Skin epidermis (tissue), 12 donors: ENCODE measurements around the gene GALNT7.

ENCODE experiments used
- H3K27ac ChIP-seq, 21 experiments: fragments of 200-600 bp; sonication (generic) in 11 of 21; one replicate each; pipeline ENCODE4 v1.5.0; 2020; ENCODE audit warnings: mild to moderate bottlenecking in 3 of 21, inconsistent platforms in 2 of 21, moderate library complexity in 2 of 21
- H3K4me3 ChIP-seq, 7 experiments: fragments of 200-600 bp; sonication (generic) in 2 of 7; one replicate each; pipeline ENCODE4 v1.5.0; 2020; ENCODE audit warnings: inconsistent platforms in 2 of 7, mild to moderate bottlenecking in 2 of 7, moderate library complexity in 1 of 7

GALNT7 gene

DNA sequence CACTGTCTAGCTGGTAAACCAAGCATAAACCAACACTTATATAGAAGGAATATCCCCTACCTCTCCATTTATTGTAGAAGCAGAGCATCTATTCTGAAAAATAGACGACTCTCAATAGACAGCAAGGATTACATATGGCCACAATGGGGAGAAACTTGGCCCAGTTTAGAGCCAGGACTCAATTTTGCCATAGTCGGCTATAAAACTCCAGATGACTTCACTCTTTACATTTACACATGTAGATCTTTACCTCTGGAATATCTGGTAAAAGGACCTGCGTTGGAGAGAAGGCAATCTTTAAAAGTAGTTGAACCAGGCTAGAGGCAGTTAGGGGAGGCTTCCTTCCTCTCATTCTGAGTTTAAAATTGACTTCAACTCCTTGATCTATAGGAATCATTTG, 88.2 kb downstream of the GALNT7 start:
- H3K27ac ChIP-seq = no peak overlapping the region
- no peak overlapping the region for H3K4me3 ChIP-seq

DNA sequence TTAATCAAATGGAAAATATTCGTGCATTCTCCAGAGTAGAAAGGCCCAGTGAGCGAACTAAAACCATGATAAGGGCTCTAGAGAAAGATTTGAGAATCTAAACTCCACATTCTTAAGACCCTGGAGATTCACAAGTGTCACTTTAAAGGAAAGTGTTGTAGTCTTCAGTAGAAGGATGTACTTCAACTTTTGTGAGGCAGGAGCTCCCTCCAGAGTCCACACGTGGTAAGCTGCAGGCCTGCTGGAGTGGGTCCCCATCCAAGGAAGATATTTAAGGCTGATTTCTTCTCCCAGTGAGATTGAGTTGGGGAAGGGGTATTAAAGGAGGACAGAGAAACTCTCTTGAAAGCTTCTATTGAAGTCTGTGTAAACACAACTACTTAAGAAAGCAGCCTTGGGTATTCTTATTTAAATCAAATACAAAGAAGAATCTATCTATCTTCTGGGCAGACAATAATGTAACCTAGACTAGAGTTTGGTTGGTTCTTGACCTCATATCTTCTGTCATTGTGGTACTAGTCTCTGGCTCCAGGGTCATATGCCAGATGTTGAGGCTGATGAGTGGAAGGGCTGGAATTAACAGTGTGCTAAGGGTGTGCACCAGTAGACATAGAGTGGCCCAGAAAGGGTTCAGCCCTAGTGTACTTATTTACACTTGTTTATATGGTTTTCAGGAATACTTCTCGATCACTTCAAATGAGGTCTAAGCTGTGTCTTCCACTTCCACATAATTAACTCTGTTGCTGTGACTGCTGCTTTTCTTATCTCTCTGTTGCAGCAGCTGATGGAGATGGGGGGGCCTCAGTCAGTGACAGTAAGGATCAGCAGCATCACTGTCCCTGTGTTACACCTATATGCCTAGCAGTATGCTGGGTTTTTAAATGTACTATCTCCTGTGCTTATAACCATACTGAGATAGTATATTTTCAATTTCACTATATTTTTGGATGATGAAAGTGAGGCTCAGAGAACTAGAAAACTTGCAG, 89.4 kb downstream of the GALNT7 start:
- Histone ChIP-seq H3K27ac (no peak overlapping the region), H3K4me3 (no peak overlapping the region)

DNA sequence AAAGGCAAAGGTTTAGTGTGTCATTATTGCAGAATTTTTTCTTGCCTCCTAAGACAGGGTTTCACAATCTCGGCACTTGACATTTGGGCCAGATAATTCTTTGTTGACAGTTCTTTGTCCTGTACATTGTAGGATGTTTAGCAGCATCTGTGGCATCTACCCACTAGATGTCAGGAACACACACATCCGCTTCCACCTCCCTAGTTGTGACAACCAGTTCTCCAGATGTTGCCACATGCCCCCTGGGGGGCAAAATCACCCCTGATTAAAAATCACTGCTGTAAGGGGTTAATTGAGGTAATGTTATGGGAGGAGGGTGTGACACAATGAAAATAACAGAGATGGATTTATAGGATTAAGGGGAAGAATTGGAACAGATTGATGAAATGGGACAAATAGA, 90.3 kb downstream of the GALNT7 start:
- Histone ChIP-seq H3K27ac (no peak overlapping the region), H3K4me3 (no peak overlapping the region)

DNA sequence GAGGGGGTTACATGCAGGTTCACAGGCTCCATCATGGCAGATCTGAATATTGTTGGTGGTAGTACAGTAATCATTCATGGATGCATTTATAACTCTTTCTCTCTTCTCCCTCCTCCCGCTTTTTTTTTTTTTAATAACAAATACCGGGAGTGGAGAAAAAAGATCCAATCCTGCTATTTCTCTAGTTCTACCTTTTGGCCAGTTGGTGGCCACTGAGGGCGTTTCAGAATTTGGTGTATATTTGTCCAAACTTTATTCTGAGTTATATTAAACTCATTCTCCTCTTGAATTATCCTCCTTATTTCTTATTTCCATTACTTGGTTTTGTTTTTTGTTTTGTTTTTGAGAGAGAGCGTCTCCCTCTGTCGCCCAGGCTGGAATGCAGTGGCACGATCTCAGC, 90.7 kb downstream of the GALNT7 start:
- no peak overlapping the region for H3K27ac ChIP-seq
- no peak overlapping the region for H3K4me3 ChIP-seq

DNA sequence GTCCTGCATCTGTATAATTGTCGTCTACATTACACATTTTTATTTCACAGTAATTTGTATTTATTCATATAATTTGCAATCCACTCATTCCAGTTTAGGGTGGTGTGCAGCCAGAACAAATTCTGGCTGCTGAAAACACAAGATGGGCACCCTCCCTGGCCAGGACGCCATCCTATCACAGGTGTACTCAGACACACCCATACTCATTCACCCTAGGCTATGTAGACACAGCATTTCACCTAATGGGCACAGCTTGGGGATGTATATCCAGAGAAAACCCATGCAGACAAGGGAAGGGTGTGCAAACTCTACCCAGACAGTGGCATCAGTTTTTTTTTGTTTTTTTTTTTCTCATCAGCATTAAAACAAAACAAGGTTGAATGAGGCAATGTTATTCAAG, 92.4 kb downstream of the GALNT7 start:
- no peak overlapping the region for H3K4me3 ChIP-seq
- no peak overlapping the region for H3K27ac ChIP-seq

DNA sequence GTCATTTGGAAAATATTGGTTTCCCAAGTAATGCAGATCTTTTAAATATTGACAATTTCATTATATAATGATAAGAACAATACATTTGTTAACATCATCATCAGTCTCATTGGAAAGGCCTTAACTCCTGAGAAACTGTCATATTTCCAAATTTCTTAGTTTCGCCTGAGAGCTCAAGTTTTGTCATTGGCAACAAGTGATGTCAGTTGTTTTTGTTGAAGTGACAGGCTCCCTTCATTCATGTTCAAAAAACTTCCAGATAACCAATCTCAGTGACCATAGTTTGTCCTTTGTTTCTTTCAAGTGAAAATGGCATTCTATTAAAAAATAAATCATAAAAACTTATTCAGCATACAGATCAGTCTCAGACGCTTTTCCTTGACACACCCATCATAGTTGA, 93.8 kb downstream of the GALNT7 start:
- no peak overlapping the region for H3K4me3 ChIP-seq
- H3K27ac ChIP-seq = no peak overlapping the region

DNA sequence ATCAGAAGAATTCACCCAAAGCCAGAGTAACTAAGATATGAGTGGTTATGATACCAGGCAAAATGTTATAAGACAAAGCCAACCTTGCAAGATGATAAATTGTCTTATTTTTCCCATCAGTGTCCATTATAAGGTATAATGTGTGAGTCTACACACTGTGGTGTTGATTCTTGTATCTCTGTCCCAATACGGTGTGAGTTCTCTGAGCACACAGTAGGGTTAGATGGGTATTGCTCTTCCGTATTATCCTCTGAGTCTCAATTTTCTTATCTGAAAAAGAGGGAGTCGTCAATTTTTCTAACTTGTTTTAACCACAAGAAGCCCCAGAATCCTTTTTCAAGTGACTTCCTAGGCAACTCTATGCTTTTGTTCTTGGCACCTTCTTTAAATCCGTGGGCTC, 95.6 kb downstream of the GALNT7 start:
- H3K4me3 ChIP-seq = no peak overlapping the region
- H3K27ac ChIP-seq = no peak overlapping the region

DNA sequence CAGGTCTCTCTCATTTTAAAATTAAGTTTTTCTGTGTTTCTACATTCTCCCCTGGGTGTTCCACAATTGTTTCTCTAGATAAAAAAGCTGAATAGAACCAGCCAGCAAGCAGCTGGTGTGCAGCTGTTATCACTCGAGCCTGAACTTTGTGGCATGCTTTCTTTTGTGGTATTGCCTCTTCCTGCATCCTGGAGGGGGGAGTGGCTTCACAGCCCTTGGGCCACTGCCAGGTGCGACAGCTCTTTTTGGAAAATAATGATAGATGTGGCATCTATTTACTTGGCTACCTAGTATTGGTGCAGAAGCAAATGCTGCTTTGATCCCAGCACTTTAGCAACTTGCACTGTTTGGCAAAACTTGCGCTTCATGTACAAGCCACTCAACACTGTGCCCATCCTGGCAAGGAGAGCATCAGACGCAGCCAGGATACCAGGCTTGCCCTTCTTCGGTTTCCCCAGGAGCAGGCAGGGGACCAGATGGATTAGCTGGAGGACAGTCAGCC, 96.1 kb downstream of the GALNT7 start:
- Histone ChIP-seq H3K4me3 (no peak overlapping the region), H3K27ac (no peak overlapping the region)

DNA sequence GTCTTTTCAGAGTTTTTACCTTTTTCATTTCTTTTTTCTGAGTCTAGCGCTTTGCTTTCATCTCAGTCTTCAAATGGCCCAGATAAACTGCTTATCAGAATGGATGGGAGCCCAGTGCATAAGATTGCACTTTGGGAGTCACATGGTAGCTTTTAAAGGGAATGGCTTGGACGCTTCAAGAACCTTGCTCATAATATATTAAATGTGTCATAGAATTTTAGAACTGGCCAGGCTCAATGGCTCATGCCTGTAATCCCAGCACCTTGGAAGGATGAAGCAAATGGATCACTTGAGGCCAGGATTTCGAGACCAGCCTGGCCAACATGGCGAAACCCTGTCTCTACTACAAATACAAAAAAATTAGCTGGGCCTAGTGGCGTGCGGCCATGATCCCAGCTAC, 97.1 kb downstream of the GALNT7 start:
- Histone ChIP-seq H3K27ac (no peak overlapping the region), H3K4me3 (no peak overlapping the region)

DNA sequence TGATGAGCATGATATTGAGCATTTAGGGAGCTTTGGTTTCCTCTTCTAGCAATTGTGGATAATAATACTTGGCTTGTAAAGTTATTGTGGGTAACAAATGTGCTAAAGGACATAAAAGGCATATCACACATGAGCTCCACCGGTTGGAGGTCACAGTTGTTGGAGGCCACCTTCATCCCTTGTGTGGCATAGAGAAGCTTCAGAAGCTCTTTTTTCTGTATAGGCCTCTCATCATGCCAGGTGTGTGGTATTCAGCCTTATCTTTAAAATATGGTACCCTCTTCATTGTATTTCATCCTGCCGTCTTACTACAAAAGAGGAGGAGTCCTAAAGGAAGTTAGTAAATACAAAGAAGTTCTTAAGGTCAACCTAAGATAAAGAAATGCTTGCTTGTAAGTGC, 99.1 kb downstream of the GALNT7 start:
- no peak overlapping the region for H3K27ac ChIP-seq
- no peak overlapping the region for H3K4me3 ChIP-seq

DNA sequence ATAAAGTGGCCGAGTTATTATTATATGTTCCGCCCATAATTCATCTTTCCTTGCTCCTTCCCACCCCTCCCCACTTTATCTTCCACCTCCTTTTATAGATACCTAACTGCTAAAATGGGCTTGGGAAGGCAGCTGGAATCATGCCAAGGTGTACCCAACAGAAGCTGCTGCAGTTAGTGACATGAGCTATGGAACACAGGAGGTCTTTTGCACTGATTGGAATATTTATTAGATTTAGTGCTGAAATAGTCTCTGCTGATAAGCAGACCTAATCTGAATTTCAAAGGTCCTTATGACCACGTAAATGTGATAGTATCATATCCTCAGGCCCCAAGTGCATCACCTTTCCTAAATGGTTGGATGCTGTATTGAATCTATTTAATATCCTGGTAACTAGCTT, 100.7 kb downstream of the GALNT7 start:
- Histone ChIP-seq H3K4me3 (no peak overlapping the region), H3K27ac (no peak overlapping the region)

DNA sequence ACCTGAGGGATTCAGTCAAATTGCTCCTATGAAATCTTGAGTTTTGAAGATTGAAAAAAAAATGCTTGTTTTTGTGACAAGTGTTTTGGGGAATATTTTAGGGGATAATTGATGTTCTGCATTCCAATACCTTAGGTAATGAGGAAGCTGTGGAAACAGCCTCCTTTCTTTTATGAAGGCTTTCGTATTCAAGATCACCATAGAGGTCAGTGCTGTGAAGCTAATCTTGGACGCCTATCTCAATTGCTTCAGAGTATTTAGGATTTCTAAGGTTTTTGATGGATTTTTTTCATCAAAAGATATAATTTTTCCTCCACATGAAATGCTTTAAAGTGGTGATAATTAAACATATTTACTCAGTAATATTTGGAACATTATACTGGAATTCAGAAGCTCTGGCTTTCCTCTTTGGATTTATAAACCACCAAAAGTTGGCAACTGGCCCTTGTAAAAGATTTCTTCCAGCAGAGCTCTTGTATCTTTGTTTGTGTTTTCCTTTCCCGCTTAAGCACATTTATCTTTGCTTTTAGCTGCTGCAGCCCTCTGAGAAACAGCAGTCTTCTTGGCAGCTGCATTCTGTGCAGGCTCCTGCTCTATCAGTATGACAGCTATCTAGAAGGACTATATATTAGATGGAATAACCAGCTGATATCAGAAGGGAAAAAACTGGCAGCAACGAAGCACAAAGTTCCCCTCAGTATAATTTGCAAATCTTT, 101.9 kb downstream of the GALNT7 start:
- H3K27ac ChIP-seq = no peak overlapping the region

DNA sequence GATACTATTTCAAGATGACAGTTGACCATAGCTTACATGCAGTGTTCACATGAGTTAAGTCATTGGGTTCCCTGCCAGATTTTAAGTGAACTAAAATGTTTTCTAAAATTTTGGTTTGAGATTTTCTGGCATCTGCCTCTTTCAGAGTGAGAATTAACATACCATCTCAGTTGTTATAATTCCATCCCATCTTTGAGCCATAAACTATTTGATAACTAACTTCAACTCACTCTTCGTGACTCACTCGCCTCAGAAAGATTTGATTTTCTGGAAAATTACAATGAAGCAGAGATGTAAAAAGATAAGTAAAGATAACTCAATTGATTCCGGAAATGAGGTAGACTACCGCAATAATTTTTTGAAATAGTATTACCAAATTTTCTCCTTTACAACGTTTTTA, 103.7 kb downstream of the GALNT7 start:
- Histone ChIP-seq H3K4me3 (no peak overlapping the region), H3K27ac (no peak overlapping the region)

More for the DNA sequence above, 101.9 kb downstream of the GALNT7 start:
- H3K4me3 ChIP-seq = no peak overlapping the region

DNA sequence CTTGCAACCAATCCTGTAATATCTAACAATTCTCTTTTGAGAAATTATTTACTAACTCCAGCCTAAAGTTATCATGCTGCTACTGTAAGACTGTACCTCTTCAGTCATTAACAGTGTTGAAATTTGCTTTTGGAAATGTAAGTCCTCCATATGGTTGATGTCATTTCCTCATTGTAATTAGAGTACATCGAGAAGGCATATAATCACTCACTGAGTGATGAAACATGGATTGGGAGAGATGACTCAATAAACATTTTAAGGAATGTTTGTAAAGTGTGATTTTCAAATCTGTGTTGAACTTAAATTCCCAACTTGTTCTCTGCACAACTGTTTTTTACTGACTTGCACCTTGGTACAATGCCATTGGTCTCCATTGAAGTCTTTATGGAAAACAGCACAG, 104.4 kb downstream of the GALNT7 start:
- no peak overlapping the region for H3K4me3 ChIP-seq
- H3K27ac ChIP-seq = no peak overlapping the region

DNA sequence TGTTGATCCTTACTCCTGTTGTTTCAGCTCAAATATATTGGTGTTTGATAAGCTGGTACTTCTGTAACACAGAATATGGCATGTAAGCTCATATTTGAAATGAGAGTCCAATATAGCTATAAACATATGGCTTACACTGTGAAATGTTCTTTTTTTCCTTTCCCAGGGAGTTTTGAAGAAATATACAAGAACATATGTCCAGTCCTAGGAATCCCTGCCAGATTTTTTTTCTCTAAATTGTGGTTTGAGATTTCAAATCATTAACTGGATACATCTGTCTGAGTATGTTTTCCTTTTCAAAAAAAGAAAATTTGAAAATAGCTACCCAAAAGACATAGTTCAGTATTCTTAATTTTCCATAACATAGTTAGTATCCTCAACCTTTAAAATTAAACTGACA, 105.3 kb downstream of the GALNT7 start:
- H3K27ac ChIP-seq = no peak overlapping the region
- H3K4me3 ChIP-seq = no peak overlapping the region

DNA sequence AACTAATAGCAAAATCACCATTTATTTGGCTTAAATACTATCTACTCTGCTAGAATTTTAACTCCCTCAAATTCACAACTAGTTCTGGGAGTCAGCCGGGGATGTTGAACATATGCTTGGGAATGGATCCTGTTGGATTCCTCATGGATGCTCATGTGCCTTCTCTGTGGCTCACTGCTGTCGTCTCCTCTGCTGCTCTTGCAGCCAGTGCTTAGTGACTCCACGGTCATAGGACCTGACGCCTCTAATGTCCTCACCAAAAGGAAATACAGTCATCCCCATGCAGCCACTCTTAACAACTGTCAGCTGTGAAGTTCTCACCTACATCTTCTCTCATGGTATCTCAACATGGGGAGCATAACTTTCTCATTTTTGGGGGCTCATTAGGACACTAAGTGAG, 106.1 kb downstream of the GALNT7 start:
- no peak overlapping the region for H3K4me3 ChIP-seq
- H3K27ac ChIP-seq = no peak overlapping the region

DNA sequence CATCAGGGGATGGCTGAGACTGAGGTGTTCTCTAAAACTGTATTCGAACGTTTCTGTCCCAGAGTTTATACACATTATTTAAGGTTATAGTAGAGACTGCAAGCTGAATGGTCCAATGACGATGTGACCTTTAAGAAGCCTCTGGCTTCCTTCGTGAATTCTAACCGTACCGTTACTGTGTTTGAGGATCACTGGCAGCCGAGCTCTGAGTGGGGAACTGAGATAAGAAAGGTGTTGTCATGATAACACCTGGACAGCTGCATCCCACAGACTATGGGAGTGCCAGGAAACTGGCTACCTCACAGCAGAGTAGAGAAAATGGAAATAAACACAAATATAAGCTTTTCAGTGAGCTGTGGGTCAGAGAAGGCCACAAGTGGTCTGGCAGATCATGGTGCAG, 106.5 kb downstream of the GALNT7 start:
- Histone ChIP-seq H3K27ac (no peak overlapping the region), H3K4me3 (no peak overlapping the region)

DNA sequence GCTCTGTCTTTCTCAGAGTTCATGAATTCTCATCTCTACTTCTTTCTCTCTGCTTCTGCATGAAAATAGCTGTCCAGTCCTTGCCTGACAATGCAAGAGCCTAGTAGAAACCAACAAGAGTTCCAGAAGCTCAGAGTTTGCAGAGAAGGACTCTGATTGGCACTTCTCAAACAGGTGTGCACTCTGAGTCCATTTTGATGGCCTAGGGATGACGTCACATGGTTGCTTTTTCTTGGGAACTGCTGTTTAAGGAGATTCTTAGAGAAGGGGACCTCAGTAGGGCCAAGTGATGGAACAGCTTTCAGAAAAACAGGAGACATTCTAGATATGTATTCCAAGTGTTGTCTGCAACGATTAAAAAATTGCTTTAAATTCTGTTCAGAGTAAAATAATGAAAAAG, 108.7 kb downstream of the GALNT7 start:
- H3K27ac ChIP-seq = no peak overlapping the region

DNA sequence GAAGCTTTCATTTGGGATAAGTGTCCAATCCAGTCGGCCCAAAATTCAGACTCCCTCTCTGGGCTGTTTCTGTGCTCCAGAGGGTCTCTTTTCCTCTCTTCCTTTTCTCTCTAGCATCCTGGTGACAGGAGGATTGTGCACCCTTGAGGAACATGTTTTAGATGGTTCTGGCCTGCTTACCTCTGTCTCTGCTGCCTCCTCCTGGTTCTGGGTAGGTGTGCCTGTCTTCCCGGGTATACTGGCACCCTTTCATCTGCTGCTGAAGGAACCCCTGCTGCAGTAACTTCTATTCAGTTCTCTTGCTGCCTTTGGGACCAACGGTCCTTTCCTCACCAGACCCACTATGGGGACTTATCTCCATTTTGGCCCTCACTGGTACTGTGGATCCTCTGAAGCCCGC, 112.4 kb downstream of the GALNT7 start:
- H3K27ac ChIP-seq = no peak overlapping the region
- H3K4me3 ChIP-seq = no peak overlapping the region

More for the DNA sequence above, 108.7 kb downstream of the GALNT7 start:
- H3K4me3 ChIP-seq = no peak overlapping the region

DNA sequence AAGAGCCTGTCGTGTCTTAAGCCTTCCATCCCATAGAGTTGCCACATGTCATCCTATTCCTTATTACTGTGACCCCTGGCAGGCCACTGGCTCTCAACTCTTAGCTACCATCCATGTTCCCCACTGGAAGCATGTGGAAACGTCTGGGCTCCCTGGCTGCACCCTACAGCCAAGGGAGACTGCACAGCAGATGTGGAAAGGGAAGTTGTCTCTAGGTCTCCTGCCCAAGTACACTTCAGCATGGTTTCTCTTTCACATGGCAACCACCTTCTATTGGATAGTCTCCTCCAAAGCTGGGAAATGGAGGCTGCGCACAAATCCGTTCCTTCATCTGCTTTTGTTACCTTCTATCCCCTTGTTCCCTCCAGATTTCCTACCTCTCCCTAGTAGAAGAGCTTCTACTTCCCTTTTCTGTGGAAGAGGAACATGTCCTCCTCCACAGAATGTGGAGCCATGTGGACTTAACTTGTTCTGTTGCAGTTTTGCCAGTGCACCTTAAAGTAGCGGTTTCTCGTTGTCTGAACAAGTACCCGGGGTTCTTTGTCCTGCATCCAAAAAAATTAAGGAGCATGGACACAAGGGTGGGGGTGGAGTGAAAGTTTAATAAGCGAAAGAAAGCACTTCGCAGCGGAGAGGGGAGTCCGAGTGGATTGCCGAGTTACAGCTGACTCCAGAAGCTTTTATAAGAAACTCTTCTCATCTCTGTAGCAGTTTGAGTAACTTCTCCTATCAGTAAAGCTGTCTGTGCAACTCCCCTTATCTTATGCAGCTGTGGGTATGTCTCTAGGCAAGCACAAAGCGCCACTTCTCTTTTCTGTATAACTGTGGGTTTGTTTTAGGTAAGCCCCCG, 113.0 kb downstream of the GALNT7 start:
- H3K27ac ChIP-seq = peak overlapping the region in 1 of 21 experiments; percentile 32
- no peak overlapping the region for H3K4me3 ChIP-seq
